Measurements from ENCODE around the gene RGMA. TPM values are rescaled to one million over a fixed set of nuclear protein-coding genes. Genes with fewer than 3 reads are reported as not detected.
"Not testable (repeated sequence)": the region's sequence is repeated elsewhere in the genome, so short reads cannot be mapped to it uniquely, and the experiment has no call there.

The RGMA gene
- total RNA-seq, 2 donors from 2014 or later: 37.7 to 67.1 TPM

DNA sequence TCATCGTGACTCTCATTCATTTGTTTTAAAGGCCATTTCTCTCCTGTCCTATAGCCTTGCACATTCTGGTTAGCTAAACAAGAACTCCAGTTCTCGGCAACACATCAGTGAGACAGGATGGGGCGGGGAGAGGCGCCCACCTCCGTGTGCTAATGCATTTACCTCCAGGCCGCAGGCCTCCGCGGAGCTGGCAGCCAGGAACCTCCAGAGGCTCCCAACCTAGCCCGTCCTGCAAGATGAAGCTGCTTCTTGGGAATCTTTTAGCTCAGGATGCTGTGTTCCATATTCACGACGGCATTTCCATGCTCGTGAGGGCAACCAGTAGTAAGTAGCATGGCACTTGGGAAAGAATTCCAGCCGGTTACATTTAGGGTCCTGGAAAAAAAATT lies 47.9 kb downstream of the RGMA start:
- Mint-ChIP-seq H3K27ac (no peak overlapping the region), H3K27me3 (ENCODE audit: insufficient read depth) (no peaks in the 10 kb centered on the region), H3K36me3 (ENCODE audit: low read depth) (peaks cover 43% of the 10 kb centered on the region), H3K4me1 (peaks cover under 1% of the 10 kb centered on the region), H3K4me3 (no peak overlapping the region), H3K9me3 (peaks cover 10% of the 10 kb centered on the region)
- Histone ChIP-seq H3K36me3 (ENCODE audit: control insufficient read depth, insufficient read depth, low read length) (peaks cover 19% of the 10 kb centered on the region), H3K4me1 (ENCODE audit: control insufficient read depth, insufficient read depth, low read length) (no peaks in the 10 kb centered on the region), H3K4me3 (ENCODE audit: low read length) (no peak overlapping the region), H3K27me3 (ENCODE audit: control insufficient read depth, insufficient read depth, low read length, poor library complexity, severe bottlenecking) (no peaks in the 10 kb centered on the region), H3K27ac (ENCODE audit: low read depth, low read length) (peak overlapping the region; percentile 44), H3K9me3 (ENCODE audit: control insufficient read depth, low read length) (peaks cover 3% of the 10 kb centered on the region), H3K9ac (ENCODE audit: extremely low read depth, low read length, poor library complexity, severe bottlenecking) (no peak overlapping the region)
- DNase-seq: no peak
- TF ChIP-seq, protein P1, sequence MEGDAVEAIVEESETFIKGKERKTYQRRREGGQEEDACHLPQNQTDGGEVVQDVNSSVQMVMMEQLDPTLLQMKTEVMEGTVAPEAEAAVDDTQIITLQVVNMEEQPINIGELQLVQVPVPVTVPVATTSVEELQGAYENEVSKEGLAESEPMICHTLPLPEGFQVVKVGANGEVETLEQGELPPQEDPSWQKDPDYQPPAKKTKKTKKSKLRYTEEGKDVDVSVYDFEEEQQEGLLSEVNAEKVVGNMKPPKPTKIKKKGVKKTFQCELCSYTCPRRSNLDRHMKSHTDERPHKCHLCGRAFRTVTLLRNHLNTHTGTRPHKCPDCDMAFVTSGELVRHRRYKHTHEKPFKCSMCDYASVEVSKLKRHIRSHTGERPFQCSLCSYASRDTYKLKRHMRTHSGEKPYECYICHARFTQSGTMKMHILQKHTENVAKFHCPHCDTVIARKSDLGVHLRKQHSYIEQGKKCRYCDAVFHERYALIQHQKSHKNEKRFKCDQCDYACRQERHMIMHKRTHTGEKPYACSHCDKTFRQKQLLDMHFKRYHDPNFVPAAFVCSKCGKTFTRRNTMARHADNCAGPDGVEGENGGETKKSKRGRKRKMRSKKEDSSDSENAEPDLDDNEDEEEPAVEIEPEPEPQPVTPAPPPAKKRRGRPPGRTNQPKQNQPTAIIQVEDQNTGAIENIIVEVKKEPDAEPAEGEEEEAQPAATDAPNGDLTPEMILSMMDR (conservative IDR thresholded peaks at IDR 0.05): no peak
- 87 to 90% methylated on average over 11 to 13 of the region's 13 CpGs for WGBS, 2 experiments (ENCODE audit: insufficient coverage in 1 of 2, insufficient read length in 1 of 2)

DNA sequence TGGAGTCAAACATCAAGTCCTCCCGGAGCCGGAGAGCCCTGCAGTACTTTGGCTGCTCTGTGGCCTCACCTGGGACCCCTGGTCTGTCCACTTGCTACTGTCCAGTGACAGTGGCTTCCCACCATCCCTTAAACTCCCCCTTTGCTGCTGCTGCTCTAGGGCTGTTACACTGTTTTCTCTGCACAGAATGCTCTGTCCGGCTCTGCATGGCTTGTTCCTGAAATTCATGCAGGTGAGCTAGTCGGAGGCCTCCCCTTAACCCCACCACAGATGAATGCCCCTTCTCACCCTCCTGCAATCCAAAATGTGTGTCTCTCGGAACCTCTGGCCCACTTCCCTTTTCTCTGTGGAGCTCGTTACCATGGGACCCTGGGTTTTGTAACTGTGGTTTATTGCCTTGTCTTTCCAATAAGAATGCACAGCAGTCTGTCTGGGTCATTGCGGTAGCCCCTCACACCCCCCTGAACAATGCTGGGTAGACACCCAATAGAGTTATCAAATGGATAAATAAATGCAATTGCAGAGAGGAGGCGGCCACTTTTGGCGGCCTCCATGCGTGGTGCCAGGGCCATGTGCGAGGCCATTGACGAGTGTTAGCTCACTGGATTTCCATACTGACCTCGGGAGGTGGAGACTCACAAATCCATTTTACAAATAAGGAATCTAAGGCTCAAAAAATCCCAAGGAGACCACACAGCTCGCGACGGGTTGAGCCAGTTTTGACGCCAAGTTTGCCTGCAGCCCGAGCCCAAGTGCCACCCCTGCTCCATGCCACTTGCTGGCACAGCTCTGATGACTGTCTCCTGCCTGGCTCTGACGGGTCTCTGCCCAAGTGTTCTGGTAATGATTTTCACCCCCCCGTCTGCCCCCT lies 48.5 kb downstream of the RGMA start:
- Mint-ChIP-seq H3K4me1 (peaks cover 3% of the 10 kb centered on the region), H3K4me3 (no peak overlapping the region), H3K27me3 (ENCODE audit: insufficient read depth) (no peaks in the 10 kb centered on the region), H3K36me3 (ENCODE audit: low read depth) (peaks cover 37% of the 10 kb centered on the region), H3K9me3 (peaks cover 6% of the 10 kb centered on the region), H3K27ac (no peak overlapping the region)
- DNase-seq: no peak
- peak overlapping the region; percentile 44 for H3K27ac ChIP-seq (ENCODE audit: low read depth, low read length)
- no peaks in the 10 kb centered on the region for H3K4me1 ChIP-seq (ENCODE audit: control insufficient read depth, insufficient read depth, low read length)
- WGBS, 2 experiments (ENCODE audit: insufficient coverage in 1 of 2, insufficient read length in 1 of 2): 95% methylated on average over 18 to 20 of the region's 20 CpGs
- TF ChIP-seq, protein P1 (conservative IDR thresholded peaks at IDR 0.05): no peak
- no peaks in the 10 kb centered on the region for H3K27me3 ChIP-seq (ENCODE audit: control insufficient read depth, insufficient read depth, low read length, poor library complexity, severe bottlenecking)
- H3K9ac ChIP-seq (ENCODE audit: extremely low read depth, low read length, poor library complexity, severe bottlenecking): no peak overlapping the region
- H3K9me3 ChIP-seq (ENCODE audit: control insufficient read depth, low read length): no peaks in the 10 kb centered on the region
- H3K4me3 ChIP-seq (ENCODE audit: low read length): no peak overlapping the region
- peaks cover 12% of the 10 kb centered on the region for H3K36me3 ChIP-seq (ENCODE audit: control insufficient read depth, insufficient read depth, low read length)

DNA sequence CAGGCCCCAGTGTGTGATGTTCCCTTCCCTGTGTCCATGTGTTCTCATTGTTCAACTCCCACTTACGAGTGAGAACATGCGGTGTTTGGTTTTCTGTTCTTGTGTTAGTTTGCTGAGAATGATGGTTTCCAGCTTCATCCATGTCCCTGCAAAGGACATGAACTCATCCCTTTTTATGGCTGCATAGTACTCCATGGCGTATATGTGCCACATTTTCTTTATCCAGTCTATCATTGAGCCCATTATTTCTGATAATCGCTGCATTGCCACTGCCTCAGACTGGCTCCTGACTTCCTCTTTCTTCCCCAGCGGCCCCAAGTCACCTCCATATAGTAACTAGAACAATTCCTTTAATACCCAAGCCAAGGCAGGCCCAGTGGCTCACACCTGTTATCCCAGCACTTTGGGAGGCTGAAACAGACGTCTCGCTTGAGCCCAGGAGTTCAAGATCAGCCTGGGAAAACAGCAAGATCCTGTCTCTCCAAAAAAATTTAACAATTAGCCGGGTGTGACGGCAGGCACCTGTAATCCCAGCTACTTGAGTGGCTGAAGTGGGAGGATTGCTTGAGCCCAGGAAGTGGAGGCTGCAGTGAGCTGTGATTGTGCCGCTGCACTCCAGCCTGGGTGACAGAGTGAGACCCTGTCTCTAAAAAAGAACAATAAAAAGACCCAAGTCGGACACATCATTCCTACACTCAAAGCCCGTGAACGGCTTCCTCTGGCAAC lies 49.3 kb downstream of the RGMA start:
- H3K4me1 ChIP-seq (ENCODE audit: control insufficient read depth, insufficient read depth, low read length); DNase-seq; H3K9ac ChIP-seq (ENCODE audit: extremely low read depth, low read length, poor library complexity, severe bottlenecking); H3K4me3 ChIP-seq (ENCODE audit: low read length); H3K27me3 Mint-ChIP-seq (ENCODE audit: insufficient read depth); H3K4me3 Mint-ChIP-seq; H3K27ac Mint-ChIP-seq; H3K4me1 Mint-ChIP-seq; H3K27ac ChIP-seq (ENCODE audit: low read depth, low read length); H3K36me3 ChIP-seq (ENCODE audit: control insufficient read depth, insufficient read depth, low read length); H3K9me3 Mint-ChIP-seq; H3K9me3 ChIP-seq (ENCODE audit: control insufficient read depth, low read length); H3K27me3 ChIP-seq (ENCODE audit: control insufficient read depth, insufficient read depth, low read length, poor library complexity, severe bottlenecking): not testable (repeated sequence)
- WGBS, 2 experiments (ENCODE audit: insufficient coverage in 1 of 2, insufficient read length in 1 of 2): 94 to 96% methylated on average over 11 of the region's 13 CpGs
- H3K36me3 Mint-ChIP-seq (ENCODE audit: low read depth): peaks cover 30% of the 10 kb centered on the region

All from endodermal cell (in vitro differentiated cells).